Karpas-422 (cell line): ENCODE results near the gene DNASE1L2. TPM values are rescaled to one million over a fixed set of nuclear protein-coding genes. Genes with fewer than 3 reads are reported as not detected.

Experiments
- DNase-seq: peaks from one replicate; pipeline ENCODE4 v3.0.0-alpha.2; 2015
- H2AFZ ChIP-seq: fragments of 200-600 bp; sonication (generic); 2 replicates; pipeline ENCODE4 v1.6.1; 2014; ENCODE audit warnings: antibody characterized with exemption, low read length, mixed read lengths
- H3K27ac ChIP-seq: fragments of 200-600 bp; sonication (generic); 2 replicates; pipeline ENCODE4 v1.5.1; 2014; ENCODE audit warnings: mild to moderate bottlenecking, low read length, moderate library complexity
- H3K27me3 ChIP-seq: fragments of 200-600 bp; sonication (generic); 2 replicates; pipeline ENCODE4 v1.6.1; 2014; ENCODE audit warnings: low read length, mixed read lengths
- H3K36me3 ChIP-seq: fragments of 200-600 bp; sonication (generic); 2 replicates; pipeline ENCODE4 v1.6.1; 2014; ENCODE audit warnings: low read length, mixed read lengths; ENCODE audit not compliant: insufficient read depth
- H3K4me1 ChIP-seq: fragments of 200-600 bp; sonication (generic); 2 replicates; pipeline ENCODE4 v1.6.1; 2014; ENCODE audit warnings: mild to moderate bottlenecking, low read length, mixed read lengths
- H3K4me2 ChIP-seq: fragments of 200-600 bp; sonication (generic); 2 replicates; pipeline ENCODE4 v1.6.1; 2014; ENCODE audit warnings: low read length, low read depth, mild to moderate bottlenecking; ENCODE audit not compliant: poor library complexity, severe bottlenecking
- H3K4me3 ChIP-seq: fragments of 200-600 bp; sonication (generic); 2 replicates; pipeline ENCODE4 v1.5.1; 2014; ENCODE audit warnings: mild to moderate bottlenecking, antibody characterized with exemption, low read length, mixed read lengths
- H3K79me2 ChIP-seq: fragments of 200-600 bp; sonication (generic); 2 replicates; pipeline ENCODE4 v1.6.1; 2014; ENCODE audit warnings: mild to moderate bottlenecking, low read length, mixed read lengths
- H3K9ac ChIP-seq: fragments of 200-600 bp; sonication (generic); 2 replicates; pipeline ENCODE4 v1.6.0; 2014; ENCODE audit warnings: low read length
- H3K9me2 ChIP-seq: fragments of 200-600 bp; sonication (generic), shearing (Covaris generic); replicated peaks from 2 replicates; pipeline ENCODE4 v1.6.0; 2014; ENCODE audit warnings: mild to moderate bottlenecking, low read length, moderate library complexity; ENCODE audit not compliant: insufficient read depth
- H3K9me3 ChIP-seq: fragments of 300-700, 200-600 bp; sonication (generic); 2 replicates; pipeline ENCODE4 v1.6.1; 2014; ENCODE audit warnings: low read length, mixed read lengths
- H4K20me1 ChIP-seq: fragments of 200-600 bp; sonication (generic); 2 replicates; pipeline ENCODE4 v1.6.1; 2014; ENCODE audit warnings: mild to moderate bottlenecking, antibody characterized with exemption, low read length, low read depth; ENCODE audit not compliant: insufficient read depth
- total RNA-seq: library from RNA; depleted of rRNA; stranded (reverse); fragments of >200 nt; shearing (Covaris generic); gene quantifications from 2 replicates; pipeline ENCODE4 v1.2.3, GENCODE V29; 2014; ENCODE audit warnings: low replicate concordance

Gene DNASE1L2
- total RNA-seq, 1 experiment from 2014 or later: 0.78 TPM

- H3K9me3 ChIP-seq: no peaks in the 10 kb centered on the region
Observed at GRCh38 chr16:2275476-2276367, 39.5 kb downstream of the DNASE1L2 start.

DNA sequence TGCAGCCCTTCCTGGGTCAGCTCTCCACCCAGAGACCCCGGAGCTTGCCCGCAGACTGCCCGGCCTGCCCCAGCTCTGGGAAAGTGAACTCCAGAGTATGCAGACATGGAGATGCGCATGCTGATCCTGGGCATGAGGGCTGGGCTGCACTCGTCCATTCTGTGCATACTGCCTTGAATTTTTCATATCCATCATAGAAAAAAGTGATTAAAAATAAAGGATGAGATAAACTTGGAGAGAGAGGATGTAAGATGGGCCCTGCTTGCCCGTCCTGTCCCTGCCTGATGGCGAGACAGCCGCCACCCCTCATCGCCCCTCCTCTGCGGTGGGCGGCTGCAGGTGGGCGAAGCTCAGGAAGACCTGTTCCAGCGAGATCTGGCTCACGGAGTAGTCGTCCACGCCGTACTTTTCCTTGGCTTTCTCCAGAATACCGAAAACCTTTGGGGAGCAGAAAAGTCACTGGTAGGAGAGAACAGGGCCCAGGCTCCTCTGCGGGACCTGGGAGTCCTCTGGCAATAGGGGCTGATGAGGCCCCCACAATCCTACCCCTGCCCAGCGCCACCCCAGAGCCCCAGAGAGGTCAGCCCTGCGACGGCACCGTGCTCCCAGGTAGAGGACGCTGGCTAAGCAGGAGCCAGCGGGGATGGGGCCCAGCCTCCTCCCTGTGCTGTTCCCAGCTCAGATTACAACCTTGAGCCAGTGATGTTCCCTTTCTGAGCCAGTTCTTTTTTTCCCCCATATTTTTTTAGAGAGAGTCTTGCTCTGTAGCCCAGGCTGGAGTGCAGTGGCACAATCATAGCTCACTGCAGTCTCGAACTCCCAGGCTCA, 40.3 kb downstream of the DNASE1L2 start:
- no peak overlapping the region for H3K9ac ChIP-seq
- H3K9me3 ChIP-seq: no peaks in the 10 kb centered on the region
- H3K79me2 ChIP-seq: no peaks in the 10 kb centered on the region
- no peaks in the 10 kb centered on the region for H3K4me1 ChIP-seq
- H2AFZ ChIP-seq: no peak overlapping the region
- H4K20me1 ChIP-seq: no peaks in the 10 kb centered on the region
- no peak overlapping the region for H3K27ac ChIP-seq
- no peak overlapping the region for H3K4me2 ChIP-seq
- H3K36me3 ChIP-seq: no peaks in the 10 kb centered on the region
- H3K9me2 ChIP-seq: no peaks in the 10 kb centered on the region
- no peaks in the 10 kb centered on the region for H3K27me3 ChIP-seq
- no peak overlapping the region for H3K4me3 ChIP-seq
- no peak for DNase-seq

More at GRCh38 chr16:2275476-2276367, 39.5 kb downstream of the DNASE1L2 start:
- Histone ChIP-seq H2AFZ (no peak overlapping the region), H3K9ac (no peak overlapping the region), H3K4me3 (no peak overlapping the region), H3K9me2 (no peaks in the 10 kb centered on the region), H3K36me3 (no peaks in the 10 kb centered on the region), H3K4me1 (no peaks in the 10 kb centered on the region), H3K27ac (no peak overlapping the region), H3K4me2 (no peak overlapping the region), H3K27me3 (no peaks in the 10 kb centered on the region), H4K20me1 (no peaks in the 10 kb centered on the region), H3K79me2 (no peaks in the 10 kb centered on the region)
- DNase-seq: no peak

DNA sequence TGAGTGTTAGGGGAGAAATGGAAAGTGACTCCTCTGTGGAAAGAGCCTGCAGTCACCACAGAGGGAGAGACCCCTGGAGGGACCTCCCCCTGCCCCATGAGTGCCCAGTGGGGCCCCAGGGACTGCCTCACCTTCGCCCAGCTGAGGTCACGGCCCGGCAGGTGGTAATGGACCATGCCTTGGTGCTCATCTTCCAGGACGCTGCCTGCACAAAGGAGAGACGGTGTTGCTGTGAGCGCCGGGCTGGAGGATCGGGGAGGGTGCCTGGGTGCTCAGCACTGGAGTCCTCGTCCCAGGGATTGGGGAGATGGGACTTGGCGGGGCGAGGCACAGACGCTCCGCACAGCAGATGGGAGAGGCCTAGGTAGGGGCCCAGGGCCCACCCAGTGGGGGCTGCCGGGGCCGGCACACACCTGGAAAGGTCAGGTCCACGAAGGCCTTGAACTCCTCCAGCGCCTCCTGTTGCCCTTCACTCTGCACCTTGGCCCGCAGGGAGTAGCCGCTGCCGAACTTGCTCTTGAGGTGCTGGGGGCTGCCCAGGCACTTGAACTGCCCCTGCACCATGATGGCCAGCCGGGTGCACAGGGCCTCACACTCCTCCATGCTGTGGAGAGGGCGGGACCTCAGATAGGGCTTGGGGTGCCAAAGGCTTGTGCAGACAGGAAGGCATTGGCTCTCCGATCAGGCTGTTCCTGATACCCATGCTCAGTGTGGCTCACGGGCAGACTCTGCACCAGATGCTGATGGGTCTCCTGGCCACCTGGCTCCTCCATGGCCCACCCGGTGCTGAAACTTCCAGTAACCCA, 41.4 kb downstream of the DNASE1L2 start:
- H4K20me1 ChIP-seq: no peaks in the 10 kb centered on the region
- no peak overlapping the region for H3K4me2 ChIP-seq
- H3K27me3 ChIP-seq: no peaks in the 10 kb centered on the region
- no peak overlapping the region for H2AFZ ChIP-seq
- no peaks in the 10 kb centered on the region for H3K9me2 ChIP-seq
- no peaks in the 10 kb centered on the region for H3K4me1 ChIP-seq
- H3K4me3 ChIP-seq: no peak overlapping the region
- H3K9me3 ChIP-seq: no peaks in the 10 kb centered on the region
- no peaks in the 10 kb centered on the region for H3K36me3 ChIP-seq
- H3K9ac ChIP-seq: no peak overlapping the region
- no peaks in the 10 kb centered on the region for H3K79me2 ChIP-seq
- DNase-seq: no peak
- H3K27ac ChIP-seq: no peak overlapping the region

DNA sequence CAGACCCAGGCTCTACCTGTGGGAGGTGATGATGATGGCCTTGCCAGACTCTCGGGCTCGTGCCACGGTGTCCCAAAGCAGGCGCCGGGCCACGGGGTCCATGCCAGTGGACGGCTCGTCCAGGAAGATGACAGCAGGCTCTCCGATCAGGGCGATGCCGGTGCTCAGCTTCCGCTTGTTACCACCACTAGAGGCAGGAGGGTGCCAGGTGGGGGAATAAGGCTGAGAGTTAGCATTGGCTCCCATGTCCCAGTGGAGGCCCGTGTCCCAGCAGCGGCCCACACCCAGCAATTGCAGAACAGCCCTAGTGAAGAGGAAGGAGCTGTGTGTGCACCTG, 42.0 kb downstream of the DNASE1L2 start:
- peak; percentile 54 for DNase-seq
- H3K9me2 ChIP-seq: no peaks in the 10 kb centered on the region
- H4K20me1 ChIP-seq: no peaks in the 10 kb centered on the region
- H3K79me2 ChIP-seq: no peaks in the 10 kb centered on the region
- no peaks in the 10 kb centered on the region for H3K9me3 ChIP-seq
- no peaks in the 10 kb centered on the region for H3K4me1 ChIP-seq
- no peak overlapping the region for H3K4me3 ChIP-seq
- H3K4me2 ChIP-seq: no peak overlapping the region
- H3K27me3 ChIP-seq: no peaks in the 10 kb centered on the region
- H3K9ac ChIP-seq: no peak overlapping the region
- no peak overlapping the region for H3K27ac ChIP-seq
- H2AFZ ChIP-seq: no peak overlapping the region
- H3K36me3 ChIP-seq: no peaks in the 10 kb centered on the region

DNA sequence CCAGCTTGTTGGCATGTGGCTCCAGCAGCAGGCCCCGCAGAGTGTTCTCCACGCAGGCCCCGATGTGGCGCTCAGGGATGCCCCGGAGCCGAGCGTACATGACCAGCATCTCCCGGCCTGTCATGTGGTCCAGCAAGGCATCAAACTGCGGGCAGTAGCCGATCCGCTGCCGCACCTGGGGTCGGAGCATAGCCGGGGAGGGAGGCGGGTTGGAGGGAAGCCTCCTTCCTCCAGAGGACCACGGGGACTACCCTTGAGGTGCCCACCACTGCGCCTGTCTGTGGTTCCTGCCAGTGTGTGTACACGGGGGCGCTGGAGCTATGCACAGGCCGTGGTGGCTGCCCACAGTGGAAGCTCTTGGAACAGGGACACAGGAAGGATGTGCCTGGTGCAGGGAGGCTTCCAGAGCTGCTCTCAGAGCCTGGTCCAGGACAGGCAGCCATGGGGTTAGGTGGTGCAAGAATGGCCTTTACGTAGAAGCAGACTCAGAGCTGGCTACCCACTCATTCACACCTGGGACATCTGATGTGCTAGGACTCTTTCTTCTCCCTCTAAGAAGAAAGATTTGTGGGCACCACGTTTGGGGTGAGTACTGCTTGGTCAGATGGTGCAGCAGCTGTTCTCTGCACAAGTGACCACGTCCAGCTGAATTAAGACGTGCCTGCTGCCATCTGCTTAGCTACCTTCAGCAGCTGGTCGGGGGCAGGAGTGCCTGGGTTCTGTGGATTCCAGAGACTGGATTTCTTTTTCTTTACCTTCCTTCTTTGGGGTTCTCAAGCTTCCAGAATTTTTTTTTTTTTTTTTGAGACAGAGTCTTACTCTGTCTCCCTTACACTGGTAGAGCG, 42.9 kb downstream of the DNASE1L2 start:
- DNase-seq: no peak
- H3K27ac ChIP-seq: no peak overlapping the region
- H3K9ac ChIP-seq: no peak overlapping the region
- H3K4me1 ChIP-seq: no peaks in the 10 kb centered on the region
- no peaks in the 10 kb centered on the region for H3K27me3 ChIP-seq
- H2AFZ ChIP-seq: no peak overlapping the region
- no peaks in the 10 kb centered on the region for H3K79me2 ChIP-seq
- no peaks in the 10 kb centered on the region for H3K36me3 ChIP-seq
- H3K4me2 ChIP-seq: no peak overlapping the region
- H3K9me3 ChIP-seq: no peaks in the 10 kb centered on the region
- H4K20me1 ChIP-seq: no peaks in the 10 kb centered on the region
- H3K9me2 ChIP-seq: no peaks in the 10 kb centered on the region
- H3K4me3 ChIP-seq: no peak overlapping the region

- H3K27me3 ChIP-seq: no peaks in the 10 kb centered on the region
- no peaks in the 10 kb centered on the region for H4K20me1 ChIP-seq
- H3K9me3 ChIP-seq: no peaks in the 10 kb centered on the region
- H3K36me3 ChIP-seq: no peaks in the 10 kb centered on the region
- H3K4me2 ChIP-seq: no peak overlapping the region
- no peaks in the 10 kb centered on the region for H3K4me1 ChIP-seq
- H3K79me2 ChIP-seq: no peaks in the 10 kb centered on the region
- H2AFZ ChIP-seq: no peak overlapping the region
- H3K9me2 ChIP-seq: no peaks in the 10 kb centered on the region
- H3K4me3 ChIP-seq: no peak overlapping the region
- DNase-seq: no peak
- H3K9ac ChIP-seq: no peak overlapping the region
- no peak overlapping the region for H3K27ac ChIP-seq
Observed at GRCh38 chr16:2280461-2280860, 44.2 kb downstream of the DNASE1L2 start.

DNA sequence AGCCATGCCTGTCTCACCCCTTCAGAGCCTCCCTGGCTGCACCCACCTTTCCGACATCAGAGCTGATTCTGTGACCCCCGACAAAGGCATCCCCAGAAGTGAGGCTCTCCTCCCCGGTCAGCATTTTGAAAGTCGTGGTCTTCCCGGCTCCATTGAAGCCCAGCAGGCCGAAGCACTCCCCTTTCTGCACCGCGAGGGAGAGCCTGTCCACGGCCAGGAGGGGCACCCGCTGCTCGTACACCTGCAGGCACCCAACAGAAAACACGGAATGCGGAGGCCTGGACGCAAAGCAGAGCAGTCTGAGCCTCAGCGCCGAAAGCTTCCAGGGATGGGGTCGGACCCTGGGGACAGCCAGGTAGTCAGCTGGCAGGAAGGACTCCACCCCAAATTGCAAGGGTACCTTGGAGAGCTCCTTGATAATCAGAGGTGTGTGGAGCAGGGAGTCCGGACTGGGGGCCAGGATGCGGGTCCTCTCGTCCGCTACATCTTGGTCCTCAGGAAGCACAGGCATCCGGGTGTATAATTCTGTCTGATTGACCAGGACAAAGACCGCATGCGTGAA, 44.8 kb downstream of the DNASE1L2 start:
- no peak overlapping the region for H3K9ac ChIP-seq
- no peaks in the 10 kb centered on the region for H3K9me2 ChIP-seq
- no peaks in the 10 kb centered on the region for H4K20me1 ChIP-seq
- no peak overlapping the region for H3K27ac ChIP-seq
- H3K27me3 ChIP-seq: no peaks in the 10 kb centered on the region
- no peaks in the 10 kb centered on the region for H3K4me1 ChIP-seq
- no peaks in the 10 kb centered on the region for H3K9me3 ChIP-seq
- no peak for DNase-seq
- no peak overlapping the region for H3K4me3 ChIP-seq
- H2AFZ ChIP-seq: no peak overlapping the region
- no peak overlapping the region for H3K4me2 ChIP-seq
- no peaks in the 10 kb centered on the region for H3K36me3 ChIP-seq
- no peaks in the 10 kb centered on the region for H3K79me2 ChIP-seq
